NCI-H526 (cell line): Measurements from ENCODE around the gene COL11A1.
"Not testable (repeated sequence)": the region's sequence is repeated elsewhere in the genome, so short reads cannot be mapped to it uniquely, and the experiment has no call there.

Source experiments
- DNase-seq, 2 experiments: peaks; one replicate each; lab custom pipeline; 2025; lab: John Stamatoyannopoulos, UW

Gene COL11A1

GRCh38 chr1:103108376-103109150, at the start of gene COL11A1:
COL11A1 (minus strand) TSS chr1:103108522; CDS start chr1:103108178, 344 bp downstream.
- DNase-seq = peak; percentile 89 to 97

- no peak for DNase-seq
Measured at GRCh38 chr1:103156966-103157365, 48.6 kb upstream of the COL11A1 start.

DNA sequence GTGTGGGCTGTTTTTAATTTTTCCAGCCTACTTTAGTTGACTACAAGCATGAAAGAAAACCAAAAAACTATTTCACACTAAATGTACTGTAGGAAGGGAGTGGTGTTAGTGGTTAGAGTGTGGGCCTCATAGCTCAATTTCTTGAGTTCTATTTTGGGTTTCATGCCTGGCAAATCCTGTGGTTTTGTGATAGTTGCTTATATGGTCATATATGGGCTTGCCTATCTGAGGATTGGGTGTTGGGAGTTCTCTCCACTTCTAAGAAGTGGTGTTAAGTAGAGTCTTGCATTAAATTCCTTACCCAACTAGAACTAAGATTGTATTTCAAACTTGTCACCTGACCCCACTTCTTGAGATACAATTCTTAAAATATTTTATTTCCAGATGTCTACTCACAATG, 37.8 kb upstream of the COL11A1 start:
- no peak for DNase-seq

DNA sequence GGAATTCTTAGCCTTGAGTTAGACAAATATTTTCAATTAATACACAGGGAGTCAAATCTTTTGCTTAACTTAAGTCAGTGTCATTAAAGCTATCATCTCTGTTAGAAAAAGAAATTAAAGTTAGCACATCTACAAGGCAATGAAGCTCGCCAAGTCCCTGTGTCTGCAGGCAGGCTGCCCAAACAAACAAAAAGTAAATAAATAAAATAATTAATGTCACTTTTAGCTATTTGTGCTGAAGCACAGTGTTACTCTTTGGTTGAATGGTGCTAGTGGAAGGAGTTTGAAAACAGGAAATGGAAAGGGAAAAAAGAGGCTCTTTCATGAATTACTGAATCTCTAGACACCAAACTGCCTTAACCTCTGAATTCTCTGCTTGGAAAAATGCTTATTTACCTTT, 37.1 kb upstream of the COL11A1 start:
- no peak for DNase-seq

- DNase-seq = no peak
Measured at GRCh38 chr1:103144681-103145080, 36.4 kb upstream of the COL11A1 start.

- DNase-seq = no peak
Measured at GRCh38 chr1:103142461-103142860, 34.1 kb upstream of the COL11A1 start.

- DNase-seq = no peak
Measured at GRCh38 chr1:103129796-103130195, 21.5 kb upstream of the COL11A1 start.

GRCh38 chr1:103129255-103129654, 20.9 kb upstream of the COL11A1 start:
- no peak for DNase-seq

- DNase-seq = not testable (repeated sequence)
Measured at GRCh38 chr1:103128256-103128655, 19.9 kb upstream of the COL11A1 start.

DNA sequence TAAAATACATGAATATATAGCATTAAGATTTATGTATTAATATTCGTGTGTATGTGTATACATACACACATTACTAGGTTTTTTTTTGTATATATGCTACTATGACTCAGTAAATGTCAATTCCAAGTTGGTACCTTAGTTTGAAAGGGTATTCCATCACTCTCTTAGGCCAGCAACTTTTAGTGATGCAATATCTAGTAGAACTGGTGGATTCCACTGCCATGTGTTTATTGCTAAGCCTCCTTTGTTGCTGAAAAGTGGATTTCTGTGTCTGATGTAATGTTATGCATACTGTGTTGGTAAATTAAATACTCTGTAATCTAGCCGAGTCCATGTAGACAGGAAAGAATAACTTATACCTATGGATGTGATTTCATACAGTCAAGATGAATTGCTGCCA, 16.9 kb upstream of the COL11A1 start:
- DNase-seq = no peak

DNA sequence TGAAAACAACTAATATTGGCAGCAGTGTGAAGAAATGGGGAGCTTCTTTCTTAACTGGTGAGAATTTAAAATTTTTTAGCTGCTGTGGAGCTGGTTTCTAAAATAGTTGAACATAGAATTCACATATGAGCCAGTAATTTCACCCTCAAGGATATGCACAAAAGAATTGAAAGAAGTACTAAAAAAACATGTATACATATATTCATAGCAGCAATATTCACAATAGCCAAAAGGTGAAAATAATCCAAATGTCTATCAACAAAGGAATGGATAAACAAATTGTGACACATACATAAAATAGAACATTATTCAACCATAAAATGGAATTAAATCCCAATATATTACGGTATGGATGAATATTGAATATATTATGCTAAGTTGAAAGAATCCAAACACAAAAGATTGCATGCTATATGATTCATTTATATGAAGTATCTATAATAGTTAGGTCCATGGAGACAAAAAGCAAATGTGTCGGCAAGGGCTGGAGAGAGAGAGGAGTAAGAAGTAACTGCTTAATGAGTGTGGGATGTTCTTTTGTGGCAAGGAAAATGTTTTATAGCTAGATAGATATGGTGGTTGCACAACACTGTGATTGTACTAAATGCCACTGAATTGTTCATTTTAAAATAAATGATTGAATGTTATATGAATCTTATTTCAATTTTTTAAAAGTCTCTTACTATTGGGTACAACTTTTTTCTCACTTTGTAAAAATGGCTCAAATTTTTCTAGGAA, 14.8 kb upstream of the COL11A1 start:
- DNase-seq = no peak

DNA sequence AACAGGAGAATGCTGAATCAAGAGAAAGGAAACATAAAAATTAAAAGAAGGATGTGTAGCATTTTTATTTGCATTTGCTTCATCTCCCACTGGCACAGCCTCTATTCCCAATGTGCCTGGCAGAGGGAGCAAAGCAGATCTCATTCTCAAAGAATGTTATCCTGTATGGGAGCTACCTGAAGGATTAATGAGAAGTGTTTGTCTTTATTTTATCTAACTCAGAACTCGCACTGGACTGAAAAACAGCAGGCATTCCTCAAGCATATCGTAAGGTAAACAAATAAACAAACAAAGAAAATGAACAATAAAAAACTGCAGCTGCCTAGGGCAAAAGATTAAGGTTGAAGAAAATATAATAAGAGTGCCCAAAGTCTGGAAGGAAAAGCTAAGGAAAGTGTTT, 12.7 kb upstream of the COL11A1 start:
- no peak for DNase-seq

GRCh38 chr1:103112546-103112945, 4.2 kb upstream of the COL11A1 start:
- no peak for DNase-seq

DNA sequence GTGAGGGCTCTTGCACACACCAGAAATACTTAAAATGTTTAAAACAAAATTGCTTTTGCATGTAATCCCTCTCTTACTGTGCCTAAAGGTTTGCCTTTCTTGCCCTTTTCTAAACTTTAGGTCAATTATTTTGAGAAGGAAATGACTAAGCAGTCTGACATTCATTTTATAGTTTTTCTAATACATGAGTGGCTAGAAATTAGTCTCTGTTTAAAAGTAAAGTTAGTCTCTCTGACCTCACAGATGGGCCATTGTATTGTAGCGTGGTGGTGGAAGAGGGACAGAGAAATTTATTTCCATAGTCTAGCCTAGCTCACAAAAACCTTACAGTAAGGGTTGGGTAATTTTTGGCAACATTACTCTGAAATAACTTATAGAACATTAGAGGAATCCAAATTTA, 3.6 kb upstream of the COL11A1 start:
- no peak for DNase-seq

GRCh38 chr1:103110701-103111100, 2.4 kb upstream of the COL11A1 start:
- DNase-seq = peak; percentile 25 to 46

GRCh38 chr1:103109311-103109920, 1.1 kb upstream of the COL11A1 start:
- peak; percentile 60 to 78 for DNase-seq

GRCh38 chr1:103107741-103108375, 464 bp downstream of the COL11A1 start:
- peak; percentile 29 to 68 for DNase-seq

DNA sequence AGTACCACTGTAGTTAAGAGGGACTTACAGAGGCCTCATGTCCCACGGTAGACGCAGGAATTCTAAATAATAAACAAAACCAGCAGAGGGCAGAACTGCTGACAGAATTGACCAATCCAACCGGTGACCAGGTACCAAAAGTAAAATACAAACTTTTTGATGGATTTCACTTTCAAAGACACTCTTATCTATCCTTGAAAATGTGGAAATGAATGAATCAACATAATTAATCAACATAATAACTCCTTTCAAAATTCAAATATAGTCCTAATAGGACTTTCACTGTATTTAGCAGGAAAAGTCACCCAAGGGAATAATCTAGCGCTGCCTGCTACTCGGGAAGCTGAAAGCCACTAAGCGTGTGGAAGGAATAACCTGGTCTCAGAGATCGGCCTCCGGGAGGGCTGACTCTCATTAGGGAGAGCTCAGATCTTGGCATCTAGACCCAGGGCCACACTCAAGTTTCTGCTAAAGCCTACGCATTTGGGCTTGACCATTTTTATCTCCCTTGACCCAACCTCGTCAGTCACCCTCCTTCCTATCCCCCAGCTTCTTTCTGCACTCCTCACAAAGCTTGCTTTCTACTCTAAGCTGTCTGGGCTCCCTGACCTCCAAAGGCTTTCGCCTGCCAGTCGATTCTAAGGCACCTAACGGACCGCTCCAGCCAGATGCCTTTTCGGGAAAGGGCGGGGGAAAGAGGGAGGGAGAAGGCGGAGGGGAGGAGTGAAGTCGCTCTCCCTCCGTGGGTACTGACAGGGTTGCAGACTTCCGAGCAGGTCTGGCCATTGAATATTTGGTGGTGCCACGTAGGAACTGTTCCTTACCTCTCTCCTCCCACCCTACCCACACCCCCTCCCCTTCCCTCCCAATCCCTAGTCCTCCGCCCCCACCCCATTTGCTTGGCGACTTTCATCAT, 1.6 kb downstream of the COL11A1 start:
- DNase-seq = peak; percentile 81 to 90

- DNase-seq = no peak
Measured at GRCh38 chr1:103101399-103101798, 6.9 kb downstream of the COL11A1 start.

GRCh38 chr1:103089221-103089620, 19.1 kb downstream of the COL11A1 start:
- no peak for DNase-seq

DNA sequence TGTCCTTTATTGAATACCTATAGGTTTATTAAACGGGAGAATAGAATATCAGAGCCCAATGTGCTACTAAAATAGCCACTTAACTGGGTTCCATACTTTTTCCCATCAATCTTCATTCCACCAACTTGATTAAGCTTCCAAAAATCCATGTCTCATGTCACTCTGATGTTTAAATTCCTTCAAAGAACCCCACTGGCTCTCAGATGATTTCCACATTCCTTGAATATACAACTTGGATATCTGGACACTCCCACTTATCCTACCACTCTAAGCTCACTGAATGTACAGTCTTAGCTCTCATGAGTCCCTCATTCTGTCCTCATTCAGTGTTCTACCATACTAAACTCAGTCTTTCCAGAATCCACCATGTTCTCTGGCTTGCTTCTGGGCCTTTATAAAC, 21.1 kb downstream of the COL11A1 start:
- DNase-seq = no peak
